Choroid plexus epithelial cell (primary cell): ENCODE results near the gene RNF223.

Experiments used
- DNase-seq: peaks from one replicate; pipeline ENCODE4 v3.0.0-alpha.2; 2010; ENCODE audit warnings: low read depth
- H3K4me3 ChIP-seq: 2 replicates; pipeline ENCODE4 v1.5.1; 2011; ENCODE audit warnings: low read depth, mild to moderate bottlenecking, control low read depth, low read length, moderate library complexity
- TF ChIP-seq, protein P1 (sequence below): conservative IDR thresholded peaks from 2 replicates; pipeline ENCODE4 v1.5.1; 2011; ENCODE audit warnings: low read depth, mild to moderate bottlenecking, control low read depth, inconsistent platforms, low read length, moderate library complexity

The RNF223 gene

GRCh38 chr1:1042835-1043234 is 31.3 kb downstream of the RNF223 start:
- DNase-seq, result no peak
- TF ChIP-seq, protein P1, sequence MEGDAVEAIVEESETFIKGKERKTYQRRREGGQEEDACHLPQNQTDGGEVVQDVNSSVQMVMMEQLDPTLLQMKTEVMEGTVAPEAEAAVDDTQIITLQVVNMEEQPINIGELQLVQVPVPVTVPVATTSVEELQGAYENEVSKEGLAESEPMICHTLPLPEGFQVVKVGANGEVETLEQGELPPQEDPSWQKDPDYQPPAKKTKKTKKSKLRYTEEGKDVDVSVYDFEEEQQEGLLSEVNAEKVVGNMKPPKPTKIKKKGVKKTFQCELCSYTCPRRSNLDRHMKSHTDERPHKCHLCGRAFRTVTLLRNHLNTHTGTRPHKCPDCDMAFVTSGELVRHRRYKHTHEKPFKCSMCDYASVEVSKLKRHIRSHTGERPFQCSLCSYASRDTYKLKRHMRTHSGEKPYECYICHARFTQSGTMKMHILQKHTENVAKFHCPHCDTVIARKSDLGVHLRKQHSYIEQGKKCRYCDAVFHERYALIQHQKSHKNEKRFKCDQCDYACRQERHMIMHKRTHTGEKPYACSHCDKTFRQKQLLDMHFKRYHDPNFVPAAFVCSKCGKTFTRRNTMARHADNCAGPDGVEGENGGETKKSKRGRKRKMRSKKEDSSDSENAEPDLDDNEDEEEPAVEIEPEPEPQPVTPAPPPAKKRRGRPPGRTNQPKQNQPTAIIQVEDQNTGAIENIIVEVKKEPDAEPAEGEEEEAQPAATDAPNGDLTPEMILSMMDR, result no peak
- no peak overlapping the region for H3K4me3 ChIP-seq

DNA sequence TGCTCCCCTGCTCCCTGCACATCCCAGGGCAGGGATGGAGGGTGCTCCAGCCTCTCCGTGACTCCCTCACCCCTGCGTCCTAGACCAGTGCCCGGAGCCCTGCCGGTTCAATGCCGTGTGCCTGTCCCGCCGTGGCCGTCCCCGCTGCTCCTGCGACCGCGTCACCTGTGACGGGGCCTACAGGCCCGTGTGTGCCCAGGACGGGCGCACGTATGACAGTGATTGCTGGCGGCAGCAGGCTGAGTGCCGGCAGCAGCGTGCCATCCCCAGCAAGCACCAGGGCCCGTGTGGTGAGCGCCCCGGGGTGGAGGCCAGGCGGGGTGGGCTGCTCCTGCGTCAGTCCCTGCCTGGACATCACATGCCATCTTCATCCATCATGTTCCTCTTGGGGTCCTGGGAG is 32.2 kb downstream of the RNF223 start:
- no peak overlapping the region for H3K4me3 ChIP-seq
- DNase-seq, result no peak
- TF ChIP-seq, protein P1, result no peak

DNA sequence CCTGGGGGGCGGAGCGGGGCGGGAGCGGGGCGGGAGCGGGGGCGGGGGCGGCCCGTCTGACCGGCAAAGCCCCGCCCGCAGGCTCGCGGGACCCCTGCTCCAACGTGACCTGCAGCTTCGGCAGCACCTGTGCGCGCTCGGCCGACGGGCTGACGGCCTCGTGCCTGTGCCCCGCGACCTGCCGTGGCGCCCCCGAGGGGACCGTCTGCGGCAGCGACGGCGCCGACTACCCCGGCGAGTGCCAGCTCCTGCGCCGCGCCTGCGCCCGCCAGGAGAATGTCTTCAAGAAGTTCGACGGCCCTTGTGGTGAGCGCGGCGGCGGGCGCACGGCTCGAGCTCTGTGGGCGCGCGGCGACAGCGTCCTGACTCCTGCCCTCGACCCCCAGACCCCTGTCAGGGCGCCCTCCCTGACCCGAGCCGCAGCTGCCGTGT is 33.0 kb downstream of the RNF223 start:
- DNase-seq, result no peak
- no peak overlapping the region for H3K4me3 ChIP-seq
- TF ChIP-seq, protein P1, result no peak

DNA sequence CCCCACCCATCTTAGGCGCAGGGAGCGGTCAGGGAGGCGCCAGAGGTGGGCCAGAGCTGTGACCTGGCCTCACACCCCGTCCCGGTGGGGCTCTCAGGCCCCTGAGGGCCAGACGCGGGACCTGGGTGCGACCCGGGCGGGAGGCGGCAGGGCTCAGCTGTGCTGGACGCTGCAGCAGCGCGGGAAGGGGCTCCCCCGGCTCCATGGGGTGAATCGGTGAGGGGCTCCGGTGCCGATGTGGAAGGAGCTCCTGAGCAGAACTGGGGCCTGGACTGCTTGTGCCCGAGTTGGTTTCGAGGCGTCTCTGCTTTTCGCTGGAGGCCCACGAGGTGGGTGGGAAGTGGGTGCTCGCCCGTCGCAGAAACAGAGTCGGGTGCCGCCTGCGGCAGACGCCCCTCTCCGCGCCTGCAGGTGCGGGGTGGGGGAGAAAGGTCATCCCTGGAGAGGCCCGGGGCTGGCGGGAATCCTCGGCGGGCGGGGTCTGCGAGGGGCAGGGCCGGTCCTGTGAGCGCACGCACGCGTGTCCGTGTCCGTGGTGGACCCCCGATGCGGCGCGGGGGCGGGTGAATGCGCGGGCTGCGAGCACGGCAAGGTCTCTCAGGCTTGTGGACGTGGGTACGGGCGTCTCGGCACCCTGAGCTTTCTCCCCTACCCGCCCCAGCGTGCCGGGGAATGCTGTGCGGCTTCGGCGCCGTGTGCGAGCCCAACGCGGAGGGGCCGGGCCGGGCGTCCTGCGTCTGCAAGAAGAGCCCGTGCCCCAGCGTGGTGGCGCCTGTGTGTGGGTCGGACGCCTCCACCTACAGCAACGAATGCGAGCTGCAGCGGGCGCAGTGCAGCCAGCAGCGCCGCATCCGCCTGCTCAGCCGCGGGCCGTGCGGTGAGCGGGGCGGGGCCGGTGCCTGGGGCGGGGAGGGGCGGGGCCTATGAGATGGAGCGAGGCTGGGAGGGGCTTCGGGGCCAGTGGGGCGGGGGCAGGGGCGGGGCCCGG is 33.8 kb downstream of the RNF223 start:
- TF ChIP-seq, protein P1, result peak; percentile 19
- peak overlapping the region; percentile 55 for H3K4me3 ChIP-seq
- DNase-seq, result peak; percentile 84

DNA sequence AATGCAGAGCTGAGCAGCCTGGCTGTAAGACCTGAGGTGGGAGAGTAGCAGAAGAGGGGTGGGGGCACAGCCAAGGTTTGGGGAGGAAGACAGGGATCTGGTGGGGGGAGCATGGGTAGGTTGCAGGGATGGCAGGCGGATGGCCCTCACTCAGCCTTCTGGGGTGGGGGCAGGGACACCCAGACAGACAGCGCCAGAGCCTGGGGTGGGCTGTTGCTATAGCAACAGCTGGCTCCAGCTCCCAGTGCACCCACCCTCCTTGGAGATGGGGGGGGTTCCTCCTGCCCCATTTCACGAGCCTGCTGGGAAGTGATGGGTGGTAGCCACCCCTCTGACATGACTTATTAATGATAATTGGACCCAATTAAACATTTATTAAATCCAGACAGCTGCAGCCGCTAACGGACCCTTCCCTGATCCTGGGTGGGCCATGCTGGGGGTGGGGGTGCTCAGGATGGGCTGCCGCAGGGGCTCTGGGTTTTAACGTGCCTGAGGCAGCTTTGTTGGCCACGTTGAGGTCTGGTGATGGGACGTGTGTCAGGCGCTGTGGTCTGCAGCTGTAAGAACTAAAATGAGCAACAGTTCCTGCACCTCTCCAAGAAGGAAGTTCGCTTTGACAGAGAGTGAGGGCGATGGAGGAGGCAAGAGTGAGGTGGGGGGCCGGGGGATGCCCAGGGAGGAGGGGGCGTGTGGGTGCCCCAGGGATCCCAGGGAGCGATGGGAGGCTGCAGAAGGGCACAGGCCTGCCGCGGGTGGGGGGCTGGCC is 34.8 kb downstream of the RNF223 start:
- DNase-seq, result no peak
- H3K4me3 ChIP-seq, result no peak overlapping the region

GRCh38 chr1:1038694-1039093 is 35.4 kb downstream of the RNF223 start:
- H3K4me3 ChIP-seq, result no peak overlapping the region
- TF ChIP-seq, protein P1, result no peak
- no peak for DNase-seq

More for the DNA sequence above, 34.8 kb downstream of the RNF223 start:
- TF ChIP-seq, protein P1, result no peak
